ENCODE results near the gene DGLUCY. TPM values are rescaled to one million over a fixed set of nuclear protein-coding genes. Genes with fewer than 3 reads are reported as not detected.
A peak's percentile ranks its signal among the peaks of the same experiment; 100 is the strongest.

Gene DGLUCY
- polyA plus RNA-seq, 3 donors: 54.9 to 88.4 (median 66.0) TPM

DNA sequence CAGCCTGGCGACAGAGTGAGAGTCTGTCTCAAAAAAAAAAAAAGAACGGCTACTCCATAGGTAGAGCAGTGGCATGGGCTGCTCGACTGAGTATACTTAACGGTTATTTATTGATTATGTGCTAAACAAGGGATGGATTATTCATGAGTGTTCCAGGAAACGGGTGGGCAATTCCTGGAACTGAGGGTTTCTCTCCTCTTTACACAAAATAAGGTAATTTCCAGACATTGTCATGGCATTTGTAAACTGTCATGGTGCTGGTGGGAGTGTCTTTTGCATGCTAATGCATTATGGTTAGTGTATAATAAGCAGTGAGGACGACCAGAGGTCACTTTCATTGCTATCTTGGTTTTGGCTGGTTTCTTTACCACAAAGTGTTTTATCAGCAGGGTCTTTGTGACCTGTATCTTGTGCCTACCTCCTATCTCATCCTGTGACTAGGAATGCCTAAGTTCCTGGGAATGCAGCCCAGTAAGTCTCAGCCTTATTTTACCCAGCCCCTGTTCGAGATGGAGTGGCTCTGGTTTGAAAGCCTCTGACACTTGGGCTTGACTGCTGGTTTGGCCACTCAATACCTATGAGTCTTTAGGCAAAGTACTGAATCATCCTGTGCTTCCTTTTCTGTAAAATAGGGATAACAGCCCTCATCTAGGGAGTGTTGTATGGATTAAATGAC is 3.2 kb downstream of the DGLUCY start:
- Histone ChIP-seq H3K4me2 (replicated peaks; ENCODE audit: extremely low read depth, low read length, poor library complexity, severe bottlenecking) (peak overlapping the region; percentile 91), H3K27me3 (ENCODE audit: control insufficient read depth in 2 of 2, insufficient read depth in 2 of 2, low read length in 2 of 2) (no peaks in the 10 kb centered on the region), H3K36me3 (replicated peaks in 1 of 2; ENCODE audit: control insufficient read depth in 1 of 2, insufficient read depth in 2 of 2, low read length in 2 of 2) (peaks cover 13 to 40% of the 10 kb centered on the region in 2 donors), H3K4me1 (ENCODE audit: control insufficient read depth in 1 of 2, insufficient read depth in 2 of 2, low read length in 2 of 2) (peaks cover 36 to 45% of the 10 kb centered on the region in 2 donors), H3K9me3 (replicated peaks in 1 of 2; ENCODE audit: control insufficient read depth in 1 of 2, insufficient read depth in 1 of 2, low read length in 2 of 2) (peaks cover 0 to 3% of the 10 kb centered on the region in 2 donors), H2AFZ (ENCODE audit: insufficient read depth, low read depth, low read length, poor library complexity, severe bottlenecking) (no peak overlapping the region), H3K79me2 (ENCODE audit: insufficient read depth, low read length) (peaks cover 78% of the 10 kb centered on the region), H3K9ac (ENCODE audit: insufficient read depth, low read length, poor library complexity, severe bottlenecking) (no peak overlapping the region), H3K4me3 (replicated peaks in 1 of 3; ENCODE audit: low read depth in 2 of 3, low read length in 3 of 3) (peak overlapping the region in 1 of 3 experiments; percentile 88), H4K20me1 (ENCODE audit: insufficient read depth, low read length) (peaks cover 28% of the 10 kb centered on the region), H3K27ac (ENCODE audit: low read depth in 1 of 2, low read length in 2 of 2) (peak overlapping the region; percentile 49 to 94)
- Mint-ChIP-seq H3K9me3 (peaks cover 0 to 11% (median 6%) of the 10 kb centered on the region in 7 donors), H3K27me3 (ENCODE audit: low read depth in 3 of 3) (no peaks in the 10 kb centered on the region), H3K4me3 (no peak overlapping the region), H3K4me1 (peaks cover 68% of the 10 kb centered on the region), H3K36me3 (peaks cover 30 to 43% of the 10 kb centered on the region in 2 donors), H3K27ac (peak overlapping the region in 6 of 7 donors; percentile 90 to 99 (median 98))
- DNase-seq: no peak
- intact Hi-C loops (cut with micrococcal nuclease): no loop called here
- TF ChIP-seq, protein P1, sequence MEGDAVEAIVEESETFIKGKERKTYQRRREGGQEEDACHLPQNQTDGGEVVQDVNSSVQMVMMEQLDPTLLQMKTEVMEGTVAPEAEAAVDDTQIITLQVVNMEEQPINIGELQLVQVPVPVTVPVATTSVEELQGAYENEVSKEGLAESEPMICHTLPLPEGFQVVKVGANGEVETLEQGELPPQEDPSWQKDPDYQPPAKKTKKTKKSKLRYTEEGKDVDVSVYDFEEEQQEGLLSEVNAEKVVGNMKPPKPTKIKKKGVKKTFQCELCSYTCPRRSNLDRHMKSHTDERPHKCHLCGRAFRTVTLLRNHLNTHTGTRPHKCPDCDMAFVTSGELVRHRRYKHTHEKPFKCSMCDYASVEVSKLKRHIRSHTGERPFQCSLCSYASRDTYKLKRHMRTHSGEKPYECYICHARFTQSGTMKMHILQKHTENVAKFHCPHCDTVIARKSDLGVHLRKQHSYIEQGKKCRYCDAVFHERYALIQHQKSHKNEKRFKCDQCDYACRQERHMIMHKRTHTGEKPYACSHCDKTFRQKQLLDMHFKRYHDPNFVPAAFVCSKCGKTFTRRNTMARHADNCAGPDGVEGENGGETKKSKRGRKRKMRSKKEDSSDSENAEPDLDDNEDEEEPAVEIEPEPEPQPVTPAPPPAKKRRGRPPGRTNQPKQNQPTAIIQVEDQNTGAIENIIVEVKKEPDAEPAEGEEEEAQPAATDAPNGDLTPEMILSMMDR (IDR thresholded peaks at IDR 0.05): no peak
- 97% methylated on average over 4 of the region's 7 CpGs for WGBS (ENCODE audit: insufficient coverage)

DNA sequence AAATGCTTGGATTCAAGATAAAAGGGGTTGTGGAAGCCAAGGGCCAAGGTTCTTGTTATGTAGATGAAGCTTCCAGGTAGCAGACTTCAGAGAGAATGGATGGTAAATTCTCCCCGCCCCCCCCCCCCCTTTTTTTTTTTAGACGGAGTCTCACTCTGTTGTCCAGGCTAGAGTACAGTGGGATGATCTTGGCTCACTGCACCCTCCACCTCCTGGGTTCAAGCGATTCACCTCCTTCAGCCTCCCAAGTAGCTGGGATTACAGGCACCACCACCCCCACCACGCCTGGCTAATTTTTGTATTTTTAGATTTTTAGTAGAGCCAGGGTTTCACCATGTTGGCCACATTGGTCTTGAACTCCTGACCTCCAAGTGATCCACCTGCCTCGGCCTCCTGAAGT is 4.1 kb downstream of the DGLUCY start:
- no peaks in the 10 kb centered on the region for H3K27me3 ChIP-seq (ENCODE audit: control insufficient read depth in 2 of 2, insufficient read depth in 2 of 2, low read length in 2 of 2)
- Mint-ChIP-seq H3K27ac (peak overlapping the region in 3 of 7 donors; percentile 18 to 72 (median 68)), H3K27me3 (ENCODE audit: low read depth in 3 of 3) (no peaks in the 10 kb centered on the region), H3K4me3 (no peak overlapping the region), H3K4me1 (peaks cover 70% of the 10 kb centered on the region), H3K36me3 (peaks cover 33 to 45% of the 10 kb centered on the region in 2 donors), H3K9me3 (peaks cover 0 to 11% (median 6%) of the 10 kb centered on the region in 7 donors)
- no peak overlapping the region for H3K4me3 ChIP-seq (replicated peaks in 1 of 3; ENCODE audit: low read depth in 2 of 3, low read length in 3 of 3)
- TF ChIP-seq, protein P1 (IDR thresholded peaks at IDR 0.05): no peak
- WGBS (ENCODE audit: insufficient coverage): no CpG with 5 or more reads among the region's 5 CpGs
- H3K4me1 ChIP-seq (ENCODE audit: control insufficient read depth in 1 of 2, insufficient read depth in 2 of 2, low read length in 2 of 2): peaks cover 36 to 45% of the 10 kb centered on the region in 2 donors
- intact Hi-C loops (cut with micrococcal nuclease): no loop called here
- H3K4me2 ChIP-seq (replicated peaks; ENCODE audit: extremely low read depth, low read length, poor library complexity, severe bottlenecking): no peak overlapping the region
- H3K9me3 ChIP-seq (replicated peaks in 1 of 2; ENCODE audit: control insufficient read depth in 1 of 2, insufficient read depth in 1 of 2, low read length in 2 of 2): peaks cover 0 to 3% of the 10 kb centered on the region in 2 donors
- H2AFZ ChIP-seq (ENCODE audit: insufficient read depth, low read depth, low read length, poor library complexity, severe bottlenecking): no peak overlapping the region
- H3K9ac ChIP-seq (ENCODE audit: insufficient read depth, low read length, poor library complexity, severe bottlenecking): no peak overlapping the region
- DNase-seq: no peak
- peaks cover 13 to 44% of the 10 kb centered on the region in 2 donors for H3K36me3 ChIP-seq (replicated peaks in 1 of 2; ENCODE audit: control insufficient read depth in 1 of 2, insufficient read depth in 2 of 2, low read length in 2 of 2)
- peaks cover 86% of the 10 kb centered on the region for H3K79me2 ChIP-seq (ENCODE audit: insufficient read depth, low read length)
- peak overlapping the region in 1 of 2 donors; percentile 94 for H3K27ac ChIP-seq (ENCODE audit: low read depth in 1 of 2, low read length in 2 of 2)
- peaks cover 33% of the 10 kb centered on the region for H4K20me1 ChIP-seq (ENCODE audit: insufficient read depth, low read length)
